ENCODE data around the gene CDKAL1.

Gene CDKAL1

GRCh38 chr6:21214738-21215448 lies 680.6 kb downstream of the CDKAL1 start:
- Histone ChIP-seq H4K20me1 (ENCODE audit: insufficient read depth, low read length) (no peaks in the 10 kb centered on the region), H3K4me2 (ENCODE audit: low read length) (no peak overlapping the region), H3K9me3 (ENCODE audit: insufficient read depth, low read length) (peaks cover 3% of the 10 kb centered on the region; the same call in 1 of the 2 replicates), H3K36me3 (replicated peaks; ENCODE audit: low read depth, low read length) (peaks cover 7% of the 10 kb centered on the region), H3K27ac (ENCODE audit: low read length) (no peak overlapping the region), H3K4me1 (ENCODE audit: low read length) (peaks cover 40% of the 10 kb centered on the region), H3K4me3 (ENCODE audit: low read length) (no peak overlapping the region), H3K9ac (ENCODE audit: low read length) (no peak overlapping the region), H3K79me2 (ENCODE audit: low read length) (no peaks in the 10 kb centered on the region), H2AFZ (ENCODE audit: low read depth, low read length) (no peak overlapping the region), H3K27me3 (ENCODE audit: low read depth, low read length) (no peaks in the 10 kb centered on the region)
- no peak for TF ChIP-seq EZH2phosphoT487 (IDR thresholded peaks at IDR 0.05; ENCODE audit: low read depth)
- no peak for TF ChIP-seq CTCF (IDR thresholded peaks at IDR 0.05; ENCODE audit: low read depth, low read length)

DNA sequence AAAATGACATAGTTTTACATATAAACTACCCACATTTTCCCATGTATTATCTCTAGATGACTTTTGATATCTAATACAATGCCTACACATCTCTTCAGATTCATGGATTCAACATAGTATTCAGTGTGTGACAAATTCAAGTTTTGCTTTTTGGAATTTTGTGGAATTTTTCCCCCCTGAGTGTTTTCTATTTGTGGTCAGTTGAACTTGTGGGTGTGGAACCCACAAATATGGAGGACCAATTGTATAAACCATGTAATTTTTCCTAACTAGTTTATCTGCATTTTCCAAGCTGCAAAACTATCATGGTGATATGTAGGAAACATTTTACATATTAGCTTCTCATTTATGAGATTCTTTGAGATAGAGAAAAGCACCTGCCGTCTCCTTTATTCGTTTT lies 685.0 kb downstream of the CDKAL1 start:
- H3K27ac ChIP-seq (ENCODE audit: low read length): no peak overlapping the region

DNA sequence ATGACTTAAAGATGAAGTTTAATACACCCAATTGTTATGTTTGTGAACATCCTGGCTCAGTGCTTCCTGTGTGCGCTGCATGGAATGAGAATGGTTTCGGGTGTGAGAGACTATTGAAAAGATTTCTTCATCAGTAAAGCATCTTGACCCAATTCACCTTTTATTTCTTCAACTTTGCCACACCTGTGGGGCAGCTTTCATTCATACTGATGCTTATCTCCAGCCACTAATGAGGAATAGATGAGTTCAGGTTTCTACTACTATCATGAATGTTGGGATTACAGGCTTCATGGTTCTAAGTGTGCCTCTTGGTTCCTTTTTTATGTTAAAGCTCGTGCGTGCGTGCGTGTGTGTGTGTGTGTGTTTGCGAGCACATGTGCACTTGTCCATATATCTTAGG lies 685.6 kb downstream of the CDKAL1 start:
- H3K27me3 ChIP-seq (ENCODE audit: low read depth, low read length): no peaks in the 10 kb centered on the region
- TF ChIP-seq CTCF (IDR thresholded peaks at IDR 0.05; ENCODE audit: low read depth, low read length) (no peak), EZH2phosphoT487 (IDR thresholded peaks at IDR 0.05; ENCODE audit: low read depth) (no peak)
- H3K4me3 ChIP-seq (ENCODE audit: low read length): no peak overlapping the region

More for the DNA sequence above, 685.0 kb downstream of the CDKAL1 start:
- Histone ChIP-seq H3K9ac (ENCODE audit: low read length) (no peak overlapping the region), H4K20me1 (ENCODE audit: insufficient read depth, low read length) (no peaks in the 10 kb centered on the region), H3K79me2 (ENCODE audit: low read length) (no peaks in the 10 kb centered on the region), H3K4me3 (ENCODE audit: low read length) (no peak overlapping the region), H3K4me1 (ENCODE audit: low read length) (peaks cover 2% of the 10 kb centered on the region; the same call in 1 of the 2 replicates), H2AFZ (ENCODE audit: low read depth, low read length) (no peak overlapping the region), H3K27me3 (ENCODE audit: low read depth, low read length) (no peaks in the 10 kb centered on the region), H3K36me3 (replicated peaks; ENCODE audit: low read depth, low read length) (no peaks in the 10 kb centered on the region), H3K4me2 (ENCODE audit: low read length) (no peak overlapping the region), H3K9me3 (ENCODE audit: insufficient read depth, low read length) (no peaks in the 10 kb centered on the region)
- TF ChIP-seq CTCF (IDR thresholded peaks at IDR 0.05; ENCODE audit: low read depth, low read length) (no peak), EZH2phosphoT487 (IDR thresholded peaks at IDR 0.05; ENCODE audit: low read depth) (no peak)

DNA sequence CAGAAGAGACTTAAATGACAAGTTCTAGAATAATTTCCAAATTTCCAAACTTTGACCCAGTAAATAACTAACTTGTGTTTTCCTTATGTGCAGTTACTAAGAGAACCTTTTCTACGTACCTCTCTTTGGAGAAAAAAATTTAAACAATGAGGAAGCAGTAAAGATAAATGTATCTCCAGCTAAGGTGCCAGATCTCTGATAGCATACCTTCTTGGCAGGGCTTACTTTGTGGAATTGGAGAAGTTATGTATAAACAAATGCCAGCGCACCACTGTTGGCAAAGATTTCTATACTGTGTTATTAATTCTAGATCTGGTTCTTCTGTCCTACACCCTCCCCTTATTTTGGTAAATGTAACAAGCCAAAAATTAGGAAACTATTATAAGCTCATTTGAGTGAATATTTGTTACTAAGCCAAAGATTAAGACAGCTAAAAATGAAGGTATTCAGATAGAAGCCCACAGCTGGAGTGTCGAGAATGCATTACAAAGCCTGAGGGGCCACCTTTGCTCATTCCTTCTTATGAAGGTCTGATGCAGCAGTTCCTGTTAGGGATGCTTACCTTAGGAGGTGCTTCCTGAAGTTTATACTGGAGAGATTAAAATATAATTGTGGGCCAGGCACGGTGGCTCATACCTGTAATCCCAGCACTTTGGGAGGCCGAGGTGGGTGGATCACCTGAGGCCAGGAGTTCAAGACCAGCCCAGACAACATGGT lies 686.2 kb downstream of the CDKAL1 start:
- H4K20me1 ChIP-seq (ENCODE audit: insufficient read depth, low read length): no peaks in the 10 kb centered on the region
- no peaks in the 10 kb centered on the region for H3K4me1 ChIP-seq (ENCODE audit: low read length)

More for the DNA sequence above, 685.6 kb downstream of the CDKAL1 start:
- Histone ChIP-seq H3K27ac (ENCODE audit: low read length) (no peak overlapping the region), H3K4me1 (ENCODE audit: low read length) (no peaks in the 10 kb centered on the region), H3K36me3 (replicated peaks; ENCODE audit: low read depth, low read length) (no peaks in the 10 kb centered on the region), H4K20me1 (ENCODE audit: insufficient read depth, low read length) (no peaks in the 10 kb centered on the region), H3K9ac (ENCODE audit: low read length) (no peak overlapping the region), H3K9me3 (ENCODE audit: insufficient read depth, low read length) (no peaks in the 10 kb centered on the region), H2AFZ (ENCODE audit: low read depth, low read length) (no peak overlapping the region), H3K79me2 (ENCODE audit: low read length) (no peaks in the 10 kb centered on the region), H3K4me2 (ENCODE audit: low read length) (no peak overlapping the region)

More for the DNA sequence above, 686.2 kb downstream of the CDKAL1 start:
- H3K27ac ChIP-seq (ENCODE audit: low read length): no peak overlapping the region
- H3K4me3 ChIP-seq (ENCODE audit: low read length): no peak overlapping the region
- H2AFZ ChIP-seq (ENCODE audit: low read depth, low read length): no peak overlapping the region
- H3K79me2 ChIP-seq (ENCODE audit: low read length): no peaks in the 10 kb centered on the region
- H3K36me3 ChIP-seq (replicated peaks; ENCODE audit: low read depth, low read length): no peaks in the 10 kb centered on the region
- no peaks in the 10 kb centered on the region for H3K9me3 ChIP-seq (ENCODE audit: insufficient read depth, low read length)
- no peaks in the 10 kb centered on the region for H3K27me3 ChIP-seq (ENCODE audit: low read depth, low read length)
- TF ChIP-seq CTCF (IDR thresholded peaks at IDR 0.05; ENCODE audit: low read depth, low read length) (no peak), EZH2phosphoT487 (IDR thresholded peaks at IDR 0.05; ENCODE audit: low read depth) (no peak)
- no peak overlapping the region for H3K4me2 ChIP-seq (ENCODE audit: low read length)
- no peak overlapping the region for H3K9ac ChIP-seq (ENCODE audit: low read length)
